Muscle of leg (tissue), 11 donors: ENCODE measurements around the gene C1QTNF1. TPM values are rescaled to one million over a fixed set of nuclear protein-coding genes. Genes with fewer than 3 reads are reported as not detected.

Source experiments
- DNase-seq: peaks from one replicate; pipeline ENCODE4 v3.0.0; 2013
- H3K27ac ChIP-seq: one replicate; pipeline ENCODE4 v1.5.1; 2013; ENCODE audit warnings: mild to moderate bottlenecking, low read length, control low read depth
- H3K27me3 ChIP-seq: one replicate; pipeline ENCODE4 v1.6.1; 2013; ENCODE audit warnings: low read length; ENCODE audit not compliant: control insufficient read depth, insufficient read depth
- H3K36me3 ChIP-seq: one replicate; pipeline ENCODE4 v1.6.1; 2013; ENCODE audit warnings: low read length; ENCODE audit not compliant: control insufficient read depth, insufficient read depth
- H3K4me1 ChIP-seq: one replicate; pipeline ENCODE4 v1.6.1; 2013; ENCODE audit warnings: low read length; ENCODE audit not compliant: control insufficient read depth, insufficient read depth
- H3K4me3 ChIP-seq: one replicate; pipeline ENCODE4 v1.5.1; 2013; ENCODE audit warnings: low read length, control low read depth
- H3K9me3 ChIP-seq: replicated peaks from 2 replicates; pipeline ENCODE4 v1.6.1; 2013; ENCODE audit warnings: low read depth, low read length; ENCODE audit not compliant: control insufficient read depth
- WGBS: methylation state at CpG from one replicate; pipeline ENCODE4 v1.1.5; 2013; ENCODE audit warnings: missing lambda C conversion rate; ENCODE audit not compliant: insufficient coverage; 5-methylcytosine and 5-hydroxymethylcytosine counted together
- polyA plus RNA-seq, 8 donors: library from polyadenylated mRNA; unstranded; fragments of 120-200 nt; gene quantifications; one replicate each; pipeline versions ENCODE4 v1.2.1 to v1.2.3, GENCODE V29; 2013; ENCODE audit warnings: inconsistent platforms in 1 of 8, low replicate concordance in 1 of 8; ENCODE audit not compliant: insufficient read length in 8 of 8, insufficient read depth in 1 of 8
- total RNA-seq: library from RNA; stranded (reverse); fragments of 120-200 nt; gene quantifications from one replicate; pipeline ENCODE4 v1.2.4, GENCODE V29; 2013

Gene C1QTNF1
- total and polyA plus RNA-seq, 9 donors, result 3.3 to 10.9 (median 5.8) TPM

DNA sequence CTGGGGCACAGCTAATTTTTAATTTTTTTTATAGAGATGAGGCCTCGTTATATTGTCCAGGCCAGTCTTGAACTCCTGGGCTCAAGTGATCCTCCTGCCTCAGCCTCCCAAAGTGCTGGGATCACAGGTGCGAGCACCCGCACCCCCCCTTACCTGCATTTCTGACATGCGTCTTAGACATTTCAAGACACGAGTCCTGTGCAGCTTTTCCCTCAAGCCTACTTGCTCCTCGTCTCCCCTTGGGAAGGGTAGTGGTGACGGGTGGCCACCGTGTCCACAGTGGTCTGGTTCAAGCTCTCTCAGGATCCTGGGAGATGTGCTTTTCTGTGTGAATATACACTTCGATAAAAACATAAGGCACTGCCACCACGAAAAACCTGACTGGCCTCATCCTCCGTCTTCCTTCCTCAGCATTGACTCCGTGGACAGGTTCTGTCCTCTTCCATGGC is 24.0 kb upstream of the C1QTNF1 start:
- WGBS, result 73% methylated on average over 5 of the region's 12 CpGs
- peaks cover 25% of the 10 kb centered on the region for H3K4me1 ChIP-seq

DNA sequence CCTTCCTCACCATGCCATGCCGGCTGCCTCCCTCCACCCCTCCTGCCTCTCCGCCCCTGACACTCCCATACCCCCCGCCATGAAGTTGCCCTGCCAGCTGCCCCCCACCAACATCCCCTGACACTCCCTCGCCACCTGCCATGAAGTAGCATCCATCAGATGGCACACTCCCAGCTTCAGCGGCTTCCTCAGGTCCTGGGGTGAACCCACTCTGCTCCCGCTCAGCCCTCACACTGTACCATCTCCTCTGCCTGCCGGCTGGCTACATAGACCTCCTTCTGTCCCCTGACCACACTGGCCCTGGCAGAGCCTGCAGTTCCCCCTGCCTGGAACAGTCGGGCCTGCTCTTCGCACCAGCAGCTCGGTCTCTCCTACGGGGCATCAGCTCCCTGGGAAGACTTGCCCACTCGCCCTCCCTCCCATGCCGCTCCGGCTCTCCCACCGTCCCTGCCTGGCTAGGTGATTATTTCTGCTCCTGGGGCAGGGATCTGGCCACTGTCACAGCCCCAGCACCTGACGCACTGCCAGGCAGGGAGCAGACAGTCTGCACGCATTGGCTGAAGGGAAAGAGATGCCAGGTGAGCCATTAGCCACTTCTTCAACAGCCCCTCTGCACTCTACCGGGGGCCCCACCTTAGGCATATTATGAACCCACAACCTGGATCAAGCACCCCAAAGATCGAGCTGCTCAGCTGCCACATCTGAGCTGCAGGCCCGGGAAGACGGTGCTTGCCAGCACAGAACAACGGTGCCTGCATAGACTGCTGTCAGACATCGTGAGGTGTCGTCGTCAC is 23.4 kb upstream of the C1QTNF1 start:
- H3K27ac ChIP-seq, result no peak overlapping the region
- H3K27me3 ChIP-seq, result no peaks in the 10 kb centered on the region
- H3K9me3 ChIP-seq, result no peaks in the 10 kb centered on the region
- WGBS, result 86% methylated on average over 24 of the region's 25 CpGs
- H3K36me3 ChIP-seq, result peaks cover 43% of the 10 kb centered on the region
- peaks cover 27% of the 10 kb centered on the region for H3K4me1 ChIP-seq
- no peak for DNase-seq
- H3K4me3 ChIP-seq, result no peak overlapping the region

More for the DNA sequence above, 24.0 kb upstream of the C1QTNF1 start:
- H3K4me3 ChIP-seq, result no peak overlapping the region
- H3K36me3 ChIP-seq, result peaks cover 50% of the 10 kb centered on the region
- DNase-seq, result no peak
- H3K27ac ChIP-seq, result no peak overlapping the region
- no peaks in the 10 kb centered on the region for H3K9me3 ChIP-seq
- H3K27me3 ChIP-seq, result no peaks in the 10 kb centered on the region

DNA sequence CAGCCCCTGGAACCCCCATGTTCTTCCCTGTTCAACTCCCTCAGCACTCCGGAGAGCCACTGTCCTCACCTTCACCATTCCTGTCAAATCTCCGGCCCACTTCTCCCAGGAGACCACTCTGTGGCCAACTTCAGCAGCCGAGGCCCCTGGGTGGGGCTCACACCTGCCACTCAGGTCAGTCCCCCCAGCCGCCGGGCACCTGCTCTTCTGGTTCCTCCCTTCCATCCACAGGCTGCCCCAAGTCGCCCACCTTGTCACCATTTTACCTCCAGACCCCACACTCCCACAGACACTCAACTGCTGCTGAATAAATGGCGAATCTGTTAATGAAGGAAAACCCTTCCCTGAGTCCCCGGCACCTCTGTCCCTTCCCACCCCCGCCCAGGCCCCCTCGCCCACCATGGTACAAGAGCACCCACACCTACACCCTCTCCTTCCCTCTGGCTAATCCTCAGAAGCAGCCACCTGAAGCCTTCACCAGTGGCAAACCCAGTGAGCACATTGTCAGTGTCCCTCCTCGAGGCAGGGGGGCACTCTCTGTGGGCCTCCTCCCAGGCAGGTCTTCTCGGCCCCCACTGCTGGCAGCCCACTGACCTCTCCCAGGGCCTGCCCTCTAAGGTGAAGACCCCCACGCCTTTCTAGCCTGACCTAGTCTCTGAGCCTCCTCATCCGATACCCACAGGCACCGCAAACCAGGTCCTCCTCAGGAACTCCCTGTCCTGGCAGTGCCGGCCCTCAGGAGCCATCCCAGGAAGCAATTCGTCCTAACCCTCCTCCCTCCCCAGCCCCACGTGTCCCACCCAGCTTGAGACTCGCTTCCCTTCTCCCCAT is 22.6 kb upstream of the C1QTNF1 start:
- WGBS, result 69% methylated on average over 18 of the region's 19 CpGs
- peaks cover 35% of the 10 kb centered on the region for H3K36me3 ChIP-seq

DNA sequence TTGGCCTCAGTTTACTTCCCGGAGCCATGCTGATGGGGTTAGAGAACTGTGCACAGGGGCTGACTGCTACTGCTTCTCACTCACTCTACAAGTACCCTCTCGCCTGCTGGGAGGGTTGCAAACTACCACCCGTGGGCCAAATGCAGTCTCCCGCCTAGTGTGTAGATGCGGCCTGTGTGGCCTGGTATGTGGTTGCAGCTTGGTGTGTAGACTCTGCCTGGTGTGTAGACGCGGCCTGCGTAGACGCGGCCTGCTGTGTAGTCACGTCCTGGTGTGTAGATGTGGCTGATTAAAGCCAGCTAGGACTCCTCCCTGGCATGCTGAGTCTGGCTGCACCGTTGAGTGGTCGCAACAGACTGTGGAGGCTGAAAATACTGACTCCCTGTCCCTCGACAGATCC is 21.7 kb upstream of the C1QTNF1 start:
- Histone ChIP-seq H3K4me3 (no peak overlapping the region), H3K27me3 (no peaks in the 10 kb centered on the region), H3K27ac (no peak overlapping the region), H3K9me3 (no peaks in the 10 kb centered on the region), H3K4me1 (peaks cover 14% of the 10 kb centered on the region), H3K36me3 (peaks cover 27% of the 10 kb centered on the region)
- DNase-seq, result no peak
- WGBS, result 86% methylated on average over 7 of the region's 14 CpGs

More for the DNA sequence above, 22.6 kb upstream of the C1QTNF1 start:
- Histone ChIP-seq H3K27me3 (no peaks in the 10 kb centered on the region), H3K4me3 (no peak overlapping the region), H3K27ac (no peak overlapping the region), H3K9me3 (no peaks in the 10 kb centered on the region), H3K4me1 (peaks cover 23% of the 10 kb centered on the region)
- no peak for DNase-seq

DNA sequence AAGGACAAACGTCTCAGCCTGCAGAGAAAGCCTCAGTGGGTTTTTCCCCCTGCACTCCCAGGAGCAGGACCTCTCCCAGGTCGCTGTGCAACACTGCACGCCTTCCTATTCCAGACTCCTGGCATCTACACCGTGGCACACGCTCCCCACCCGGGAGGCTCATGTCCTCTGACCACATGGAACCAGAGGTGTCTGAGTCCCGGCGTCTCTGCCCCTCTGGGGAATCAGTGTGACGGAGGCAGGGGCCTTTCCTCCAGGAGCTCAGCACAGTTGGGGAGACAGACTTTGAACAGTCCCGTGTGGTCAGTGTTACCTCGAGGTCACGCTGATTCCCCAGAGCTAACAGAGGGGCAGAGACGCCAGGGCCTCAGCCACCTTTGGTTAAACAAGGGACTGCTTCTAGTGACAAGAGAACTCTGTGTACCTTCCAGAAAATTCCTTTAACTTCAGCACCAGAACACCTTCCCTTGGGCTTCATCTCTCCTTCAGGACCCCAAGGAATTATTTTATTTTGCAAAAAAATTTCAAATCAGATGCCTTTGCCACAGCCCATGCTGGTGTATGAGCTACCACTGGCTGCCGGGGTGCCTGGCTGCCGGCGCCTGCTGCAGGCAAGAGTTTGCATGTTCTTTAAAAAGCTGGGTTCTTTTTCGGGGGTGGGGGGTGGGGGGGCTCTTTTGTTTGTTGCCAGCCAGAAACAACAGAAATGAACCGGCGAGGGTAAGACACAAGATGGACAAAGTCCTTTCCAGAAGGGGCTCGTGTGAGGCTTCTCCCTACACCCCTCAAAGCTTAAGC is 21.0 kb upstream of the C1QTNF1 start:
- no peak overlapping the region for H3K27ac ChIP-seq
- H3K27me3 ChIP-seq, result no peaks in the 10 kb centered on the region
- peaks cover 10% of the 10 kb centered on the region for H3K4me1 ChIP-seq
- peaks cover 27% of the 10 kb centered on the region for H3K36me3 ChIP-seq
- no peak overlapping the region for H3K4me3 ChIP-seq
- H3K9me3 ChIP-seq, result no peaks in the 10 kb centered on the region
- DNase-seq, result no peak
- WGBS, result 65% methylated on average over 19 of the region's 20 CpGs

DNA sequence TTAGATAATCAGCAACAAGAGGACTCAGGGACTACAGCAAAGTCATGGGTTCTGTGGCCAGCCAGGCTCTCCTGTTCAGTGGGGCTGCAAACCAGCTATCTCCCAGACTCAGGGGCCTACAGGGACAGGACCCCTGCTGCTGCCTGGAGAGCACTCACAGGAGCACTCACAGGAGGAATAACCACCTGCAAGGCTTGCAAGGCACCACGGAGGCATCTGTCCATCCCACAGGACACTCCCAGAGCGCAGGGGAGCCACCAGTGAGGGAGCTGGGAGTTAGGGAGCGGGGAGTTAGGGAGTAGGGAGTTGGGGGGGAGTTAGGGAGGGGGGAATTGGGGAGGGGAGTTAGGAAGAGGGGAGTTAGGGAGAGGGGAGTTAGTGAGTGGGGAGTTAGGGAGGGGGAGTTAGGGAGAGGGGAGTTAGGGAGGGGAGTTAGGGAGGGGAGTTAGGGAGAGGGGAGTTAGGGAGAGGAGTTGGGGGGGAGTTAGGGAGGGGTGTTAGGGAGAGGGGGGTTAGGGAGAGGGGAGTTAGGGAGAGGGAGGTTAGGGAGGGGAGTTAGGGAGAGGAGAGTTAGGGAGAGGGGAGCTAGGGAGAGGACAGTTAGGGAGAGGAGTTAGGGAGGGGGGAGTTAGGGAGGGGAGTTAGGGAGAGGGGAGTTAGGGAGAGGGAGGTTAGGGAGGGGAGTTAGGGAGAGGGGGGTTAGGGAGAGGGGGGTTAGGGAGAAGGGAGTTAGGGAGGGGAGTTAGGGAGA is 20.1 kb upstream of the C1QTNF1 start:
- no CpG with 5 or more reads among the region's 3 CpGs for WGBS
- Histone ChIP-seq H3K9me3 (no peaks in the 10 kb centered on the region), H3K36me3 (peaks cover 20% of the 10 kb centered on the region), H3K27me3 (no peaks in the 10 kb centered on the region), H3K4me1 (peaks cover 15% of the 10 kb centered on the region), H3K27ac (no peak overlapping the region), H3K4me3 (no peak overlapping the region)
- DNase-seq, result no peak

DNA sequence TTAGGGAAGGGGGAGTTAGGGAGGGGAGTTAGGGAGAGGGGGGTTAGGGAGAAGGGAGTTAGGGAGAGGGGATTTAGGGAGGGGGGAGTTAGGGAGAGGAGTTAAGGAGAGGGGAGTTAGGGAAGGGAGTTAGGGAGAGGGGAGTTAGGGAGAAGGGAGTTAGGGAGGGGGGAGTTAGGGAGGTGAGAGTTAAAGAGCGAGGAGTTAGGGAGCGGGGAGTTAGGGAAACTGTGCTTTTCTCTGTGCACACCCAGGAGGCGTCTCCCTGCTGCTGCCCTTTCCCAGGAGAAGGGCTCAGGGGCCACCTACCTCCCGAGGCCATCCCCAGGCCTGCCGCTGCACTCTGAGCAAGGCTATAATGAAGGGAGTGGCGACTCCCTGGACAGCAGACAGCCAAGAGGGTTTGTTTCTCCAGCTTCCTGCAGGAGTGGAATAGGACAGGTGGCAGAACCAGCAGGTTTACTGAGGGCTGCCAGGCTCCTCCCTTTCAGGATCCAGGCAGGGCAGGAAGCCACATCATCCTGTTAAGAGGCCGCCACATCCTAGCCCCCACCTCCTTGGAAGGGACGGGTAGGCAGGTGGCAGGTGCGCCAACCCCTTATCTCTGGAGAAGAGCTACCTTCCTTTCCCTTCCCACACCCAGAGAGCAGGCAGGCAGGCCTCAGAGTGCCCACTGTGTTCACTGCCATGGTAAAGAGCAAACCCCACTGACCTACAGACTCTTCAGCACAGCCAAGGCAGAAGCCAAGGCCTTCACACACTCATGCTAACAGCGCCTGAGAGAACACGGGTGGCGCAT is 18.7 kb upstream of the C1QTNF1 start:
- Histone ChIP-seq H3K4me1 (peaks cover 18% of the 10 kb centered on the region), H3K27me3 (no peaks in the 10 kb centered on the region), H3K27ac (no peak overlapping the region), H3K4me3 (no peak overlapping the region), H3K36me3 (peaks cover 13% of the 10 kb centered on the region), H3K9me3 (no peaks in the 10 kb centered on the region)
- 77% methylated on average over 10 of the region's 12 CpGs for WGBS
- no peak for DNase-seq

DNA sequence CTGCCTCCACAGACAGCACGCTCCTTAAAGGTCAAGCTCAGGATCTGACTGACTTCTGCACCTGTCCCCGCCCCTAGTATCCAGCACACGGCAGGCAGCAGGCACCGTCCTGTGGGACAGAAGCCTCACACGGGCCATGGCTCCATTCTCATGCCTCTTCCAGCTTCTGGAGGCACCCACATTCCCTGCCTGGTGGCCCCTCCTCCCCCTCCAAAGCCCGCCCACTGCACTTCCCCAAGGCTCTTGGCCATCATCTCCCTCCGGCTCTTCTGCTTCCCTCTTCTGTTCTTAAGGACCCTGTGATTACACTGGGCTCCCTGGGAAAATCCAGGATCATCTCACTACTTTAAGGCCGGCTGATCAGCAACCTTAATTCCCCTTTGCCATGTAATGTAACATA is 17.9 kb upstream of the C1QTNF1 start:
- H3K4me3 ChIP-seq, result no peak overlapping the region
- H3K4me1 ChIP-seq, result peaks cover 20% of the 10 kb centered on the region
- no peak overlapping the region for H3K27ac ChIP-seq
- H3K27me3 ChIP-seq, result no peaks in the 10 kb centered on the region
- no peaks in the 10 kb centered on the region for H3K9me3 ChIP-seq
- H3K36me3 ChIP-seq, result peaks cover 13% of the 10 kb centered on the region
- WGBS, result 67% methylated on average over 6 of the region's 8 CpGs
- no peak for DNase-seq
